Upper lobe of right lung (tissue), 1 donor: ENCODE data around the gene MEIS3. TPM values are rescaled to one million over a fixed set of nuclear protein-coding genes. Genes with fewer than 3 reads are reported as not detected.
A peak's percentile ranks its signal among the peaks of the same experiment; 100 is the strongest.

Experiments used
- ATAC-seq: fragments of 200-7000 bp; cut with Tn5 transposase; one replicate; pipeline ENCODE4 v1.9.1; 2020; ENCODE audit warnings: mild to moderate bottlenecking, moderate library complexity
- DNase-seq: peaks from one replicate; pipeline ENCODE4 v3.0.0-alpha.2; 2020
- H3K27ac ChIP-seq: fragments of 200-600 bp; one replicate; pipeline ENCODE4 v1.8.0; 2022
- H3K27me3 ChIP-seq: fragments of 200-600 bp; one replicate; pipeline ENCODE4 v1.8.0; 2022; ENCODE audit warnings: mild to moderate bottlenecking
- H3K36me3 ChIP-seq: fragments of 200-600 bp; one replicate; pipeline ENCODE4 v1.8.0; 2022
- H3K4me1 ChIP-seq: fragments of 200-600 bp; one replicate; pipeline ENCODE4 v1.8.0; 2022
- H3K4me3 ChIP-seq: fragments of 200-600 bp; one replicate; pipeline ENCODE4 v1.8.0; 2022; ENCODE audit warnings: mild to moderate bottlenecking
- H3K9me3 ChIP-seq: fragments of 200-600 bp; one replicate; pipeline ENCODE4 v1.8.0; 2022
- CTCF ChIP-seq: fragments of 200-600 bp; IDR thresholded peaks from one replicate; pipeline ENCODE4 v1.8.0; 2022; ENCODE audit warnings: antibody characterized with exemption
- intact Hi-C: fragments of 100-400 bp; cut with DNase I; formaldehyde crosslinking; loops from one replicate; pipeline ENCODE4 v1.11.0; 2022
- total RNA-seq: library from RNA; stranded (reverse); fragmentation: NEBNext Ultra II Directional; extraction: Animal tissue kit (Norgen Biotek cat#: 25700); gene quantifications from one replicate; pipeline ENCODE4 v1.2.1, GENCODE V29; 2021
- donor health status: DM: no; HTN: yes; CAD: no; lungs with severe emphysema.

The MEIS3 gene
- total RNA-seq, 1 donor from 2014 or later = 4.3 TPM

GRCh38 chr19:47447470-47448359 lies 28.4 kb upstream of the MEIS3 start:
- no peak for TF ChIP-seq CTCF
- ATAC-seq = peak; percentile 85
- H3K27me3 ChIP-seq = peaks cover 65% of the 10 kb centered on the region
- H3K9me3 ChIP-seq = no peaks in the 10 kb centered on the region
- no peaks in the 10 kb centered on the region for H3K36me3 ChIP-seq
- H3K4me1 ChIP-seq = peaks cover 19% of the 10 kb centered on the region
- intact Hi-C loops = no loop called here
- DNase-seq = peak; percentile 79
- H3K27ac ChIP-seq = no peak overlapping the region
- no peak overlapping the region for H3K4me3 ChIP-seq

- Histone ChIP-seq H3K4me3 (no peak overlapping the region), H3K27me3 (peaks cover 74% of the 10 kb centered on the region), H3K27ac (no peak overlapping the region), H3K9me3 (no peaks in the 10 kb centered on the region), H3K36me3 (no peaks in the 10 kb centered on the region), H3K4me1 (peaks cover 19% of the 10 kb centered on the region)
- intact Hi-C loops = no loop called here
- DNase-seq (peak; percentile 81), ATAC-seq (peak; percentile 75)
- no peak for TF ChIP-seq CTCF
These were observed 27.5 kb upstream of the MEIS3 start for GRCh38 chr19:47446534-47447469.

GRCh38 chr19:47445937-47446402 lies 26.6 kb upstream of the MEIS3 start:
- no peaks in the 10 kb centered on the region for H3K36me3 ChIP-seq
- no peak overlapping the region for H3K27ac ChIP-seq
- peak; percentile 63 for ATAC-seq
- peaks cover 19% of the 10 kb centered on the region for H3K4me1 ChIP-seq
- TF ChIP-seq CTCF = no peak
- intact Hi-C loops = no loop called here
- H3K9me3 ChIP-seq = no peaks in the 10 kb centered on the region
- H3K4me3 ChIP-seq = no peak overlapping the region
- peaks cover 81% of the 10 kb centered on the region for H3K27me3 ChIP-seq
- DNase-seq = peak; percentile 87

- peaks cover 85% of the 10 kb centered on the region for H3K27me3 ChIP-seq
- no peak for TF ChIP-seq CTCF
- no peak overlapping the region for H3K27ac ChIP-seq
- DNase-seq = no peak
- intact Hi-C loops = no loop called here
- H3K4me1 ChIP-seq = peaks cover 19% of the 10 kb centered on the region
- ATAC-seq = no peak
- H3K36me3 ChIP-seq = no peaks in the 10 kb centered on the region
- H3K4me3 ChIP-seq = no peak overlapping the region
- no peaks in the 10 kb centered on the region for H3K9me3 ChIP-seq
These were observed 26.2 kb upstream of the MEIS3 start for GRCh38 chr19:47445527-47445926.

- no peaks in the 10 kb centered on the region for H3K9me3 ChIP-seq
- TF ChIP-seq CTCF = no peak
- H3K27me3 ChIP-seq = peaks cover 82% of the 10 kb centered on the region
- ATAC-seq (no peak), DNase-seq (no peak)
- no peaks in the 10 kb centered on the region for H3K36me3 ChIP-seq
- H3K4me3 ChIP-seq = no peak overlapping the region
- peaks cover 19% of the 10 kb centered on the region for H3K4me1 ChIP-seq
- H3K27ac ChIP-seq = no peak overlapping the region
- intact Hi-C loops = no loop called here
These were observed 25.1 kb upstream of the MEIS3 start for GRCh38 chr19:47444388-47444821.
